T-helper 2 cell treated with Interferon-gamma antibody and Interleukin-4, amounts not matched to agents 5 μg/mL and 100 μg/mL, for 36 hours (primary cell): ENCODE measurements around the gene ZNF80.

Experiments
- DNase-seq: peaks from one replicate; pipeline ENCODE4 v3.0.0; 2021; ENCODE audit warnings: low spot score
- H3K27ac Mint-ChIP-seq: one replicate; pipeline ENCODE4 v1.8.0; 2021; ENCODE audit warnings: mild to moderate bottlenecking, mixed read lengths
- H3K27me3 Mint-ChIP-seq: one replicate; pipeline ENCODE4 v1.8.0; 2021; ENCODE audit warnings: low read depth, mixed read lengths
- H3K36me3 Mint-ChIP-seq: one replicate; pipeline ENCODE4 v1.8.0; 2021; ENCODE audit warnings: low read depth, mixed read lengths
- H3K4me1 Mint-ChIP-seq: one replicate; pipeline ENCODE4 v1.8.0; 2021; ENCODE audit warnings: low read depth, mixed read lengths
- H3K4me3 Mint-ChIP-seq: one replicate; pipeline ENCODE4 v1.8.0; 2022; ENCODE audit warnings: mild to moderate bottlenecking, moderate library complexity, mixed read lengths
- H3K9me3 Mint-ChIP-seq: one replicate; pipeline ENCODE4 v1.8.0; 2021; ENCODE audit warnings: mixed read lengths

The ZNF80 gene

GRCh38 chr3:114235431-114235830 lies 1.9 kb downstream of the ZNF80 start:
- DNase-seq = no peak
- Mint-ChIP-seq H3K27ac (peak overlapping the region; percentile 45), H3K27me3 (no peaks in the 10 kb centered on the region), H3K36me3 (peaks cover 14% of the 10 kb centered on the region), H3K4me1 (peaks cover 56% of the 10 kb centered on the region), H3K4me3 (peak overlapping the region; percentile 48), H3K9me3 (peaks cover 3% of the 10 kb centered on the region)

GRCh38 chr3:114234745-114235144 lies 2.6 kb downstream of the ZNF80 start:
- Mint-ChIP-seq H3K4me3 (peak overlapping the region; percentile 48), H3K36me3 (peaks cover 15% of the 10 kb centered on the region), H3K27me3 (no peaks in the 10 kb centered on the region), H3K27ac (peak overlapping the region; percentile 45), H3K4me1 (peaks cover 61% of the 10 kb centered on the region), H3K9me3 (peaks cover 3% of the 10 kb centered on the region)
- no peak for DNase-seq

- no peaks in the 10 kb centered on the region for H3K27me3 Mint-ChIP-seq
- peak; percentile 34 for DNase-seq
- peak overlapping the region; percentile 86 for H3K27ac Mint-ChIP-seq
- H3K4me1 Mint-ChIP-seq = peaks cover 74% of the 10 kb centered on the region
- H3K9me3 Mint-ChIP-seq = peaks cover 4% of the 10 kb centered on the region
- peak overlapping the region; percentile 48 for H3K4me3 Mint-ChIP-seq
- H3K36me3 Mint-ChIP-seq = peaks cover 16% of the 10 kb centered on the region
Measured at GRCh38 chr3:114231616-114232015, 5.8 kb downstream of the ZNF80 start.

GRCh38 chr3:114227076-114227475 lies 10.3 kb downstream of the ZNF80 start:
- Mint-ChIP-seq H3K27ac (peak overlapping the region; percentile 53), H3K36me3 (peaks cover 41% of the 10 kb centered on the region), H3K27me3 (no peaks in the 10 kb centered on the region), H3K4me3 (peak overlapping the region; percentile 76), H3K9me3 (peaks cover 31% of the 10 kb centered on the region), H3K4me1 (peaks cover 70% of the 10 kb centered on the region)
- DNase-seq = no peak

- H3K4me3 Mint-ChIP-seq = peak overlapping the region; percentile 76
- H3K36me3 Mint-ChIP-seq = peaks cover 43% of the 10 kb centered on the region
- H3K27ac Mint-ChIP-seq = peak overlapping the region; percentile 97
- peaks cover 70% of the 10 kb centered on the region for H3K4me1 Mint-ChIP-seq
- H3K9me3 Mint-ChIP-seq = peaks cover 31% of the 10 kb centered on the region
- DNase-seq = no peak
- no peaks in the 10 kb centered on the region for H3K27me3 Mint-ChIP-seq
Measured at GRCh38 chr3:114226313-114226712, 11.1 kb downstream of the ZNF80 start.

- Mint-ChIP-seq H3K36me3 (peaks cover 37% of the 10 kb centered on the region), H3K27me3 (no peaks in the 10 kb centered on the region), H3K4me3 (peak overlapping the region; percentile 50), H3K27ac (peak overlapping the region; percentile 97), H3K9me3 (peaks cover 31% of the 10 kb centered on the region), H3K4me1 (peaks cover 73% of the 10 kb centered on the region)
- DNase-seq = peak; percentile 37
Measured at GRCh38 chr3:114223143-114223542, 14.2 kb downstream of the ZNF80 start.

- H3K9me3 Mint-ChIP-seq = peaks cover 27% of the 10 kb centered on the region
- peak overlapping the region; percentile 97 for H3K27ac Mint-ChIP-seq
- H3K4me1 Mint-ChIP-seq = peaks cover 63% of the 10 kb centered on the region
- no peak for DNase-seq
- peak overlapping the region; percentile 55 for H3K4me3 Mint-ChIP-seq
- peaks cover 38% of the 10 kb centered on the region for H3K36me3 Mint-ChIP-seq
- H3K27me3 Mint-ChIP-seq = no peaks in the 10 kb centered on the region
Measured at GRCh38 chr3:114221881-114222264, 15.5 kb downstream of the ZNF80 start.

GRCh38 chr3:114221165-114221880 lies 16.1 kb downstream of the ZNF80 start:
- H3K27me3 Mint-ChIP-seq = no peaks in the 10 kb centered on the region
- peak overlapping the region; percentile 97 for H3K27ac Mint-ChIP-seq
- H3K4me1 Mint-ChIP-seq = peaks cover 58% of the 10 kb centered on the region
- H3K36me3 Mint-ChIP-seq = peaks cover 34% of the 10 kb centered on the region
- peak; percentile 71 for DNase-seq
- peak overlapping the region; percentile 55 for H3K4me3 Mint-ChIP-seq
- peaks cover 27% of the 10 kb centered on the region for H3K9me3 Mint-ChIP-seq

- Mint-ChIP-seq H3K27me3 (no peaks in the 10 kb centered on the region), H3K4me3 (no peak overlapping the region), H3K9me3 (peaks cover 14% of the 10 kb centered on the region), H3K4me1 (peaks cover 46% of the 10 kb centered on the region), H3K27ac (peak overlapping the region; percentile 56), H3K36me3 (peaks cover 20% of the 10 kb centered on the region)
- no peak for DNase-seq
Measured at GRCh38 chr3:114219741-114220140, 17.6 kb downstream of the ZNF80 start.

- Mint-ChIP-seq H3K4me1 (peaks cover 41% of the 10 kb centered on the region), H3K36me3 (peaks cover 11% of the 10 kb centered on the region), H3K27me3 (no peaks in the 10 kb centered on the region), H3K9me3 (peaks cover 4% of the 10 kb centered on the region), H3K27ac (no peak overlapping the region), H3K4me3 (no peak overlapping the region)
- DNase-seq = no peak
Measured at GRCh38 chr3:114218578-114219185, 18.7 kb downstream of the ZNF80 start.

GRCh38 chr3:114218006-114218405 lies 19.4 kb downstream of the ZNF80 start:
- Mint-ChIP-seq H3K4me3 (peak overlapping the region; percentile 24), H3K27me3 (no peaks in the 10 kb centered on the region), H3K27ac (no peak overlapping the region), H3K4me1 (peaks cover 42% of the 10 kb centered on the region), H3K9me3 (no peaks in the 10 kb centered on the region), H3K36me3 (peaks cover 8% of the 10 kb centered on the region)
- no peak for DNase-seq

- H3K4me1 Mint-ChIP-seq = peaks cover 45% of the 10 kb centered on the region
- no peak overlapping the region for H3K27ac Mint-ChIP-seq
- H3K36me3 Mint-ChIP-seq = peaks cover 8% of the 10 kb centered on the region
- peak overlapping the region; percentile 24 for H3K4me3 Mint-ChIP-seq
- DNase-seq = no peak
- H3K27me3 Mint-ChIP-seq = no peaks in the 10 kb centered on the region
- no peaks in the 10 kb centered on the region for H3K9me3 Mint-ChIP-seq
Measured at GRCh38 chr3:114217266-114217665, 20.1 kb downstream of the ZNF80 start.

- peaks cover 41% of the 10 kb centered on the region for H3K4me1 Mint-ChIP-seq
- H3K27me3 Mint-ChIP-seq = no peaks in the 10 kb centered on the region
- peaks cover 5% of the 10 kb centered on the region for H3K36me3 Mint-ChIP-seq
- no peak overlapping the region for H3K27ac Mint-ChIP-seq
- H3K4me3 Mint-ChIP-seq = no peak overlapping the region
- H3K9me3 Mint-ChIP-seq = no peaks in the 10 kb centered on the region
- no peak for DNase-seq
Measured at GRCh38 chr3:114216186-114216970, 21.0 kb downstream of the ZNF80 start.
